ENCODE results near the gene FGD2. TPM values are rescaled to one million over a fixed set of nuclear protein-coding genes. Genes with fewer than 3 reads are reported as not detected.
A peak's percentile ranks its signal among the peaks of the same experiment; 100 is the strongest.

FGD2 gene
- total and polyA plus RNA-seq, 9 donors = 2.6 to 4.6 (median 3.7) TPM

- Histone ChIP-seq H3K4me3 (ENCODE audit: low read length) (no peak overlapping the region), H3K27ac (ENCODE audit: low read length) (no peak overlapping the region), H3K4me1 (ENCODE audit: control insufficient read depth, insufficient read depth, low read length) (peaks cover 24% of the 10 kb centered on the region), H3K27me3 (ENCODE audit: control insufficient read depth, insufficient read depth, low read length) (peaks cover 12% of the 10 kb centered on the region), H3K9me3 (replicated peaks; ENCODE audit: control insufficient read depth, low read depth, low read length) (no peaks in the 10 kb centered on the region), H3K36me3 (ENCODE audit: control insufficient read depth, insufficient read depth, low read length) (no peaks in the 10 kb centered on the region)
- peak; percentile 32 for DNase-seq
- WGBS (ENCODE audit: insufficient coverage) = 14% methylated on average over 11 of the region's 11 CpGs
Observed at GRCh38 chr6:37077191-37077904, 71.9 kb downstream of the FGD2 start.

DNA sequence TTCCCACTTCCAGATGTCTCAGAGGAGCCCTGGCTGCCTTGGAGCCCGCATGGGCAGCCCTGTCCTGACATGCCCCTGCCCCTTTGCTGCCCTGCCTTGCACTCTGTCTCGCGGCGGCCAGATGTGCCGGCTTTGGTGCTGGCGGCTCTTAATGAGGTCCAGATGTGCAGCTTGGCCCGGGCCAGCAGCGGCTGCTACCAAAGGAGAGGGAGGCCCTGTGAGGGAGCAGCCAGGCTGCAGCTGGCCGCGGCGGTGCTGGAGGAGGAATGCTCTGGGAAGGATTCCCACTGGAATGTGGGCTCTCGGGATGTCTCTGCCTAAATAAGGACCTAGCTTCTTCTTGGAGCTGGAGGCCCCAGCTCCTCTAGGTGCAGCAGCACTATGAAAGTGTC, 72.4 kb downstream of the FGD2 start:
- peak overlapping the region; percentile 29 for H3K27ac ChIP-seq (ENCODE audit: low read length)
- peaks cover 12% of the 10 kb centered on the region for H3K27me3 ChIP-seq (ENCODE audit: control insufficient read depth, insufficient read depth, low read length)
- H3K36me3 ChIP-seq (ENCODE audit: control insufficient read depth, insufficient read depth, low read length) = no peaks in the 10 kb centered on the region
- 13% methylated on average over 12 of the region's 12 CpGs for WGBS (ENCODE audit: insufficient coverage)
- DNase-seq = peak; percentile 94
- peaks cover 24% of the 10 kb centered on the region for H3K4me1 ChIP-seq (ENCODE audit: control insufficient read depth, insufficient read depth, low read length)
- H3K9me3 ChIP-seq (replicated peaks; ENCODE audit: control insufficient read depth, low read depth, low read length) = no peaks in the 10 kb centered on the region
- no peak overlapping the region for H3K4me3 ChIP-seq (ENCODE audit: low read length)

Other genes starting within 250 kb of the FGD2 start
- gene CPNE5, start 166.2 kb upstream of the FGD2 start, total RNA-seq = 4.9 TPM
- 10 to 100 TPM in 3 of 8 donors, 1 to 10 TPM in 5; 6.9 to 17.8 (median 8.8) TPM for gene CPNE5, start 166.2 kb upstream of the FGD2 start, polyA plus RNA-seq (ENCODE audit: insufficient read depth in 1 of 8, insufficient read length in 8 of 8, low replicate concordance in 1 of 8)
- gene PPIL1, start 130.9 kb upstream of the FGD2 start, total RNA-seq = 24.8 TPM
- 10 to 100 TPM; 28.6 to 39.9 (median 34.0) TPM for gene PPIL1, start 130.9 kb upstream of the FGD2 start, polyA plus RNA-seq (ENCODE audit: insufficient read depth in 1 of 8, insufficient read length in 8 of 8, low replicate concordance in 1 of 8)
- gene C6orf89, start 119.7 kb upstream of the FGD2 start, total RNA-seq = 35.5 TPM
- gene C6orf89, start 119.7 kb upstream of the FGD2 start, polyA plus RNA-seq (ENCODE audit: insufficient read depth in 1 of 8, insufficient read length in 8 of 8, low replicate concordance in 1 of 8) = 10 to 100 TPM; 26.7 to 36.2 (median 32.0) TPM
- gene PI16, start 50.9 kb upstream of the FGD2 start, total RNA-seq = 65.7 TPM
- gene PI16, start 50.9 kb upstream of the FGD2 start, polyA plus RNA-seq (ENCODE audit: insufficient read depth in 1 of 8, insufficient read length in 8 of 8, low replicate concordance in 1 of 8) = 10 to 100 TPM in 6 of 8 donors, 1 to 10 TPM in 2; 5.9 to 68.6 (median 22.9) TPM
- gene MTCH1, start 19.5 kb upstream of the FGD2 start, total RNA-seq = 113 TPM
- 100 to 1,000 TPM; 104 to 140 (median 119) TPM for gene MTCH1, start 19.5 kb upstream of the FGD2 start, polyA plus RNA-seq (ENCODE audit: insufficient read depth in 1 of 8, insufficient read length in 8 of 8, low replicate concordance in 1 of 8)
- gene PIM1, start 164.5 kb downstream of the FGD2 start, total RNA-seq = 8.7 TPM
- 10 to 100 TPM; 15.4 to 32.2 (median 21.7) TPM for gene PIM1, start 164.5 kb downstream of the FGD2 start, polyA plus RNA-seq (ENCODE audit: insufficient read depth in 1 of 8, insufficient read length in 8 of 8, low replicate concordance in 1 of 8)

All from muscle of leg (tissue), 11 donors.